H1 (cell line): ENCODE measurements around the gene LDHB. TPM values are rescaled to one million over a fixed set of nuclear protein-coding genes. Genes with fewer than 3 reads are reported as not detected.

Source experiments
- CBX5 ChIP-seq: fragments of 300-800, 300-1000 bp; sonication (generic); IDR thresholded peaks from 2 replicates; pipeline ENCODE4 v1.7.1; 2016; ENCODE audit warnings: antibody characterized with exemption, low read length, low read depth
- EGR1 ChIP-seq: IDR thresholded peaks from 2 replicates; pipeline ENCODE4 v1.6.1; 2011; ENCODE audit warnings: low read depth, low read length, borderline replicate concordance
- GABPA ChIP-seq: IDR thresholded peaks from 2 replicates; pipeline ENCODE4 v1.6.1; 2011; ENCODE audit warnings: mild to moderate bottlenecking, low read length, moderate library complexity, borderline replicate concordance; ENCODE audit not compliant: insufficient read depth
- SIRT6 ChIP-seq: IDR thresholded peaks from one replicate; pipeline ENCODE4 v1.7.1; 2012; ENCODE audit warnings: low read length, inconsistent platforms
- SP1 ChIP-seq: IDR thresholded peaks from 2 replicates; pipeline ENCODE4 v1.6.1; 2011; ENCODE audit warnings: low read depth, low read length
- SP4 ChIP-seq: IDR thresholded peaks from 2 replicates; pipeline ENCODE4 v1.6.1; 2012; ENCODE audit warnings: low read length, inconsistent platforms
- TAF1 ChIP-seq: IDR thresholded peaks from 2 replicates; pipeline ENCODE4 v1.6.1; 2011; ENCODE audit warnings: mild to moderate bottlenecking, low read depth, low read length
- YY1 ChIP-seq: IDR thresholded peaks from 2 replicates; pipeline ENCODE4 v1.6.1; 2011; ENCODE audit warnings: low read depth, mild to moderate bottlenecking, low read length
- polyA plus RNA-seq, 7 experiments: library from polyadenylated mRNA; depleted of rRNA in 3 of 7; stranded (reverse) in 5 of 7; unstranded in 2 of 7; fragments of >200 nt in 5 of 7; fragments of 200-250 nt in 2 of 7; gene quantifications; 1 replicate in 5 of 7; 2 replicates in 1 of 7; 4 replicates in 1 of 7; pipeline versions ENCODE4 v1.2.1 to v1.2.3, GENCODE V29; 2011 to 2013; ENCODE audit warnings: missing spikeins in 2 of 7, mixed read lengths in 2 of 7
- total RNA-seq: library from RNA; stranded (reverse); fragmentation: NEBNext Ultra II Directional; extraction: Animal tissue kit (Norgen Biotek cat#: 25700); gene quantifications from 2 replicates; pipeline ENCODE4 v1.2.1, GENCODE V29; 2021
- TF ChIP-seq, protein P1 (sequence below): fragments of 300-600 bp; sonication (generic); IDR thresholded peaks from 2 replicates; pipeline ENCODE4 v1.7.1; 2012; ENCODE audit warnings: low read length, moderate library complexity, mild to moderate bottlenecking, inconsistent platforms; ENCODE audit not compliant: insufficient replicate concordance

The LDHB gene
- total and polyA plus RNA-seq, 2 of the 8 experiments (the other 6 are each of a cell fraction or from before 2014, with no cell fraction given): 1,177 to 1,781 TPM

GRCh38 chr12:21644516-21644915 is 13.1 kb downstream of the LDHB start (continued):
- TF ChIP-seq, protein P1, sequence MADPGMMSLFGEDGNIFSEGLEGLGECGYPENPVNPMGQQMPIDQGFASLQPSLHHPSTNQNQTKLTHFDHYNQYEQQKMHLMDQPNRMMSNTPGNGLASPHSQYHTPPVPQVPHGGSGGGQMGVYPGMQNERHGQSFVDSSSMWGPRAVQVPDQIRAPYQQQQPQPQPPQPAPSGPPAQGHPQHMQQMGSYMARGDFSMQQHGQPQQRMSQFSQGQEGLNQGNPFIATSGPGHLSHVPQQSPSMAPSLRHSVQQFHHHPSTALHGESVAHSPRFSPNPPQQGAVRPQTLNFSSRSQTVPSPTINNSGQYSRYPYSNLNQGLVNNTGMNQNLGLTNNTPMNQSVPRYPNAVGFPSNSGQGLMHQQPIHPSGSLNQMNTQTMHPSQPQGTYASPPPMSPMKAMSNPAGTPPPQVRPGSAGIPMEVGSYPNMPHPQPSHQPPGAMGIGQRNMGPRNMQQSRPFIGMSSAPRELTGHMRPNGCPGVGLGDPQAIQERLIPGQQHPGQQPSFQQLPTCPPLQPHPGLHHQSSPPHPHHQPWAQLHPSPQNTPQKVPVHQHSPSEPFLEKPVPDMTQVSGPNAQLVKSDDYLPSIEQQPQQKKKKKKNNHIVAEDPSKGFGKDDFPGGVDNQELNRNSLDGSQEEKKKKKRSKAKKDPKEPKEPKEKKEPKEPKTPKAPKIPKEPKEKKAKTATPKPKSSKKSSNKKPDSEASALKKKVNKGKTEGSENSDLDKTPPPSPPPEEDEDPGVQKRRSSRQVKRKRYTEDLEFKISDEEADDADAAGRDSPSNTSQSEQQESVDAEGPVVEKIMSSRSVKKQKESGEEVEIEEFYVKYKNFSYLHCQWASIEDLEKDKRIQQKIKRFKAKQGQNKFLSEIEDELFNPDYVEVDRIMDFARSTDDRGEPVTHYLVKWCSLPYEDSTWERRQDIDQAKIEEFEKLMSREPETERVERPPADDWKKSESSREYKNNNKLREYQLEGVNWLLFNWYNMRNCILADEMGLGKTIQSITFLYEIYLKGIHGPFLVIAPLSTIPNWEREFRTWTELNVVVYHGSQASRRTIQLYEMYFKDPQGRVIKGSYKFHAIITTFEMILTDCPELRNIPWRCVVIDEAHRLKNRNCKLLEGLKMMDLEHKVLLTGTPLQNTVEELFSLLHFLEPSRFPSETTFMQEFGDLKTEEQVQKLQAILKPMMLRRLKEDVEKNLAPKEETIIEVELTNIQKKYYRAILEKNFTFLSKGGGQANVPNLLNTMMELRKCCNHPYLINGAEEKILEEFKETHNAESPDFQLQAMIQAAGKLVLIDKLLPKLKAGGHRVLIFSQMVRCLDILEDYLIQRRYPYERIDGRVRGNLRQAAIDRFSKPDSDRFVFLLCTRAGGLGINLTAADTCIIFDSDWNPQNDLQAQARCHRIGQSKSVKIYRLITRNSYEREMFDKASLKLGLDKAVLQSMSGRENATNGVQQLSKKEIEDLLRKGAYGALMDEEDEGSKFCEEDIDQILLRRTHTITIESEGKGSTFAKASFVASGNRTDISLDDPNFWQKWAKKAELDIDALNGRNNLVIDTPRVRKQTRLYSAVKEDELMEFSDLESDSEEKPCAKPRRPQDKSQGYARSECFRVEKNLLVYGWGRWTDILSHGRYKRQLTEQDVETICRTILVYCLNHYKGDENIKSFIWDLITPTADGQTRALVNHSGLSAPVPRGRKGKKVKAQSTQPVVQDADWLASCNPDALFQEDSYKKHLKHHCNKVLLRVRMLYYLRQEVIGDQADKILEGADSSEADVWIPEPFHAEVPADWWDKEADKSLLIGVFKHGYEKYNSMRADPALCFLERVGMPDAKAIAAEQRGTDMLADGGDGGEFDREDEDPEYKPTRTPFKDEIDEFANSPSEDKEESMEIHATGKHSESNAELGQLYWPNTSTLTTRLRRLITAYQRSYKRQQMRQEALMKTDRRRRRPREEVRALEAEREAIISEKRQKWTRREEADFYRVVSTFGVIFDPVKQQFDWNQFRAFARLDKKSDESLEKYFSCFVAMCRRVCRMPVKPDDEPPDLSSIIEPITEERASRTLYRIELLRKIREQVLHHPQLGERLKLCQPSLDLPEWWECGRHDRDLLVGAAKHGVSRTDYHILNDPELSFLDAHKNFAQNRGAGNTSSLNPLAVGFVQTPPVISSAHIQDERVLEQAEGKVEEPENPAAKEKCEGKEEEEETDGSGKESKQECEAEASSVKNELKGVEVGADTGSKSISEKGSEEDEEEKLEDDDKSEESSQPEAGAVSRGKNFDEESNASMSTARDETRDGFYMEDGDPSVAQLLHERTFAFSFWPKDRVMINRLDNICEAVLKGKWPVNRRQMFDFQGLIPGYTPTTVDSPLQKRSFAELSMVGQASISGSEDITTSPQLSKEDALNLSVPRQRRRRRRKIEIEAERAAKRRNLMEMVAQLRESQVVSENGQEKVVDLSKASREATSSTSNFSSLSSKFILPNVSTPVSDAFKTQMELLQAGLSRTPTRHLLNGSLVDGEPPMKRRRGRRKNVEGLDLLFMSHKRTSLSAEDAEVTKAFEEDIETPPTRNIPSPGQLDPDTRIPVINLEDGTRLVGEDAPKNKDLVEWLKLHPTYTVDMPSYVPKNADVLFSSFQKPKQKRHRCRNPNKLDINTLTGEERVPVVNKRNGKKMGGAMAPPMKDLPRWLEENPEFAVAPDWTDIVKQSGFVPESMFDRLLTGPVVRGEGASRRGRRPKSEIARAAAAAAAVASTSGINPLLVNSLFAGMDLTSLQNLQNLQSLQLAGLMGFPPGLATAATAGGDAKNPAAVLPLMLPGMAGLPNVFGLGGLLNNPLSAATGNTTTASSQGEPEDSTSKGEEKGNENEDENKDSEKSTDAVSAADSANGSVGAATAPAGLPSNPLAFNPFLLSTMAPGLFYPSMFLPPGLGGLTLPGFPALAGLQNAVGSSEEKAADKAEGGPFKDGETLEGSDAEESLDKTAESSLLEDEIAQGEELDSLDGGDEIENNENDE: no peak
- TF ChIP-seq GABPA (no peak), SIRT6 (no peak), SP4 (no peak), EGR1 (no peak), SP1 (no peak), CBX5 (no peak), YY1 (no peak), TAF1 (no peak)
